HG02885 (cell line): ENCODE data around the gene RALA.

Source experiments
- ATAC-seq: cut with Tn5 transposase; IDR thresholded peaks from one replicate; pipeline ENCODE4 v1.9.1; 2021; ENCODE audit warnings: mild to moderate bottlenecking; ENCODE audit not compliant: unreplicated experiment, poor library complexity

The RALA gene, protein sequence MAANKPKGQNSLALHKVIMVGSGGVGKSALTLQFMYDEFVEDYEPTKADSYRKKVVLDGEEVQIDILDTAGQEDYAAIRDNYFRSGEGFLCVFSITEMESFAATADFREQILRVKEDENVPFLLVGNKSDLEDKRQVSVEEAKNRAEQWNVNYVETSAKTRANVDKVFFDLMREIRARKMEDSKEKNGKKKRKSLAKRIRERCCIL

DNA sequence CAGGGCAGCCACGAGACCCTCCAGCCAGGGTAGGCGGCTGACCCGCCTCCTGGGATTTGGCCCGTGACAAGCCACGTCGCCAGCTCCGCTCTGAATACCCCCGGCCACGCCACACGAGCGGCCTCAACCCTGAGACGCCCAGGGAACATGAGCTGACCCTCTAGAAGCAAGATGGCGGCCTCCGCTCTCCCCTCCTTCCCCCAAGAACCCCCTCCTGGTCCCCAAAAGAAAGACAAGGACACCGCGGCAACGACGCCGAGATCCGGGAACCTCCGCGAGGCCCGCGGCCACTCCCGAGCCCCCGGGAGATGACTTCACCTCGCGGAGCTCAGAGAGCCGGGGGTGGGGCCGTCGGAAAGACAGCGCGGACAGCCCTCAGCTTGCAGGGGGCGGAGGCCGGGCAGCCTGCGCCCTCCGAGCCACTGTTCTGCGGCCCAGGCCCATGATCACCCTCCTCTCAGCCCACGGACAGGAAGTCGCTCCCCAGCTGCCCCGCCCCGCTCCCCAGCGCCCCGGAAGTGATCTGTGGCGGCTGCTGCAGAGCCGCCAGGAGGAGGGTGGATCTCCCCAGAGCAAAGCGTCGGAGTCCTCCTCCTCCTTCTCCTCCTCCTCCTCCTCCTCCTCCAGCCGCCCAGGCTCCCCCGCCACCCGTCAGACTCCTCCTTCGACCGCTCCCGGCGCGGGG is at the start of gene RALA:
RALA (plus strand) TSS at position 526 of the 685 bp plus-strand sequence. CDS start 63,096 bp downstream, outside the sequence.
- ATAC-seq: peak; percentile 95

GRCh38 chr7:39574673-39575349 is 48.6 kb upstream of the RALA start:
- ATAC-seq: no peak

DNA sequence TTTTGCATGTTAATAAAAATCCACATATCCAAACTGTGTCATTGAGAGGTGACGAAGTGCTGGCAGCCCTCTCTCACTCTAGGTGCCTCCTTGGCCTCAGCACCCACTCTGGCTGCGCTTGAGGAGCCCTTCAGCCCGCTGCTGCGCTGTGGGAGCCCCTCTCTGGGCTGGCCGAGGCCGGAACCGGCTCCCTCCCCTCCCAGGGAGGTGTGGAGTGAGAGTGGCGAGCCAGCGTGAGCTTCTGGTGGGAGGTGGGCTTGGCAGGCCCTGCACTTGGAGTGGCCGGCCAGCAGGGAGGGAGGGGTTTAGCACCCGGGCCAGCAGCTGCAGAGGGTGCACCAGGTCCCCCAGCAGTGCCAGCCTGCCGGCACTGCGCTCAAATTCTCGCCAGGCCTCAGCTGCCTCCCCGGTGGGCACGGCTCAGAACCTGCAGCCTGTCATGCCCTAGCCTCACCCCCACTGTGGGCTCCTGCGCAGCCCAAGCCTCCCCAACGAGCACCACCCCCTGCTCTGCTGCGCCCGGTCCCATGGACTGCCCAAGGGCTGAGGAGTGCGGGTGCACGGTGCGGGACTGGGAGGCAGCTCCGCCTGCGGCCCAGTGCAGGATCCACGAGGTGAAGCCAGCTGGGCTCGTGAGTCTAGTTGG is 46.0 kb upstream of the RALA start:
- no peak for ATAC-seq

DNA sequence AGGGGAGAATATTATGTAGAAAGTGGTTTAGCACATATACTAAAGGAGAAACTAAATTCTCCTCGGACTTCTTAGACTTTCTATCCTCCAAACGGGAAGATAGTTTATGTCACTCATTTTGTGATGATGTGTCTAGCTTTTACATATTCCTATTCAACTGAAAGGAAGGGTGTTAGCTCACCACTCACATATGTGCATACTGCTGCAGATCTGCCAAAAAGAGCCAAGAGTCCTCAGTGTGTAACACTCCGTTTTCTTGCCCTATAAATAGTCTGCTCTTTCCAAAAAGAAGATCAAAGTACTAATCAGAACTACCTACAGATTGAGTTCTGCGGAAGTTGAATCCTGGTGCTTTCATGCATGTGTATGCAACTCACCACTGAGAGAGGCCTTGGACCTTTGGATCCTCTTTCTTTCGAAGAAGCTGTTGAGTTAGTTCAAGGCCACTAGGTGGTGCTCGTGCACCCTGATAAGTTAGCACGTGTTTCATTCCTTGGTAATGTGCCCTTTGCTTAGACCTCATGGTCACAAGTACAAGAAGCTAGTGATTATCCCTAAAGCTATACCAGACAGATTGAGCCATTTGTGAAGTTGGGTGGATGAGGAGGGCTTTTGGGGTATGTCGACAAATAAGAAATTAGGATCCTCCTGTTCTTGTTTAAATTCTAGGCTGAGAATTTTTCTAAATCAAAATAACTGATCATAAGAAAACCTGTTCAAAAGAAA is 43.1 kb upstream of the RALA start:
- peak; percentile 95 for ATAC-seq

DNA sequence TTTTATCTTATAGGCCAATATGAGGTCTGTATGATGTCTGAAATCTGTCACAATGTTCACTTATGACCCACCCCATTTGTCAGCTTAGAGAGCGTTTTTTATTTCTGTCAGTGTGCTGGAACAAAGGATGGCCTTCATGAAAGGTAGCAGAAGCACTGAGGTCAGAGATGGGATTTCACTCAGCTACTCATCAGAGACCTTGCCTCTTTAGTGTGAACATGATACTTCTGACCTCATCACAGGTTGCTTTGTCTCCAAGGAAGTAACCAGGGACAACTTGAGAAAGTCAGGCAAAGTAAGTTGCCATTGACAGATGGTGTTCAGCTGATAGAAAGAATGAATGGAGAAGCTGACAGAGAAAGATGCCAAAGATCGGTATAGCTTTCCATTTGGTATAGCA is 40.8 kb upstream of the RALA start:
- ATAC-seq: no peak

GRCh38 chr7:39583539-39583938 is 39.8 kb upstream of the RALA start:
- no peak for ATAC-seq

GRCh38 chr7:39587393-39587792 is 36.0 kb upstream of the RALA start:
- no peak for ATAC-seq

- no peak for ATAC-seq
Observed at GRCh38 chr7:39588416-39588815, 35.0 kb upstream of the RALA start.

GRCh38 chr7:39589323-39590111 is 33.9 kb upstream of the RALA start:
- peak; percentile 98 for ATAC-seq

GRCh38 chr7:39592586-39592985 is 30.8 kb upstream of the RALA start:
- ATAC-seq: peak; percentile 31

DNA sequence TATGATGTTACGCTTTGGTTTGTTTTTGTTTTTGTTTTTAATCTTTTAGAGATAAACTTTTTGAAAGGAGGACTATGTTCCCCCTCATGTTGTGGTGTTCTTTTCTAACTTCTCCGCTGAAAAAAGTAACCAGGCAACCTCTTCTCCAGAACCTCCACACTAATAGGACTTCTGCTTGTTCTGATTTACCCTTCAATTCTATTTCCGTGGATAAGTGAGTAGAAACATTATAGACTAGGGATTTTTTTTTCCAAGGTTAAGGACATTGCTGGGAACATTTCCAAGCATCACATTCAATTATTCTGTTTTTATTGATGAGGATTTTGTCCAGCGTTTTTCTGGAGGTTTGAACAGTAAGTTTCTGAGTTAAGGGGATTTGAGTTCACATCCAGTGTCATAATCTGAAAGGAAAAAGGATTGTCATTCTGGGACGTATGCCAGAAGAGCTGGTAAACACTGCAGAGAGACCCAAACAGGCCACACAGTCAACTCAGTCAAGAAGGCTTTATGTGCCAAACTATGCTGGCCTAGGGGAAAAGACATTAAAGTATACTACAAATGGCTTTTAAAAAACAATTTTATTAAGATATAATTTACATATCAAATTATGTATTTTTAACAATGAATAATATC is 28.3 kb upstream of the RALA start:
- ATAC-seq: no peak

GRCh38 chr7:39602351-39602750 is 21.0 kb upstream of the RALA start:
- no peak for ATAC-seq

DNA sequence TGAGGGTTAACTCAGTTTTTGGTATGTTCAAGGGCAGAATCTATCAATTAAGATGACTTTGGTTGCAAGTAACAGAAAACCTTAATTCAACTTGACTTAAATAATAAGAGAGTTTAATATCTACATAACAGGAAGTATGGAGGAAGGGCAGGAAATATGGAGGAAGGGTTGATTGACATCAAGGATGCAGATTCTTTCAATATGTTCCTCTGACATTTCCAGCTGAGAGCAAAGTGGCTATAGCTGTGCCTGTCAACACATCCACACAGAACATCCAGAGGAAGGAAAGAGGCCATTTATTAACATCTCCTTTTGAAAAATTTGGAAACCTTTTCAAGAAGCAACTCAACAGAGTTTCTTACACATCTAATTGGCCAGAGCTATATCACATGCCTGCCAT is 19.4 kb upstream of the RALA start:
- ATAC-seq: no peak

GRCh38 chr7:39605087-39605486 is 18.3 kb upstream of the RALA start:
- ATAC-seq: no peak

DNA sequence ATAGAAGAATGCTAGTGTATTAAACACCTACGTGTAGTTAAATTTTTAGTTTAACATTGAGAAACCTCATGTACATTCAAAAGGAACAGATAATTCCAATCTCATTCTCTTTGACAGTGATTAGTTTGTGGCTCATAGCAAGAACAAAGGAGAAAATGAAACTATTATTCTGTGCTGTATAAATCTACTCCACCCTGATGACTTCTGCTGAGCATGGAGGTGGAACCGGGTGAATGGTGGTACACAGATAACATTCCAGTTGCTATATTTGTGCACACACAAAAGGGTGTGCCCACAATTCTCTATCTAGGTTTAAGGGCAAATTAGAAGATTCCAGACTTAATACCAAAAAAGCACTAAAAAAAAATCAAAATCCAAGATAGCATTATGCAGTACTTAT is 17.0 kb upstream of the RALA start:
- no peak for ATAC-seq

DNA sequence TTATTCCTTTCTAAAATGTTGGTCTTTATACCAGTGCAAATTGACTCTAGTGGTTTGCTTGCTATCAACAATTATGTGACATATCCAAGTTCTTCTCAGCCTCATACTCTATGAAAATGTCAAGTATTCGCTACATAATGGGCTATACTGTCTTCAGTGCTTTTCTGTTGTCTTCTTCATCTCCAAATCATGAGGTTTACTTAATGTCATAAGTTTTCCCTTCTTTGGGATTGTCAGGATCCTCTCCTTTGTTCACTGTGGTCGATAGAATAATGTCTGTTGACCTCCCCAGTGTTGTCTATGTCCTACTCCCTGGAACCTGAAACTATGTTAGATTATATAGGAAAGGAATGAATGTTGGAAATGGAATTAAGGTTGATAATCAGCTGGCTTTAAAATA is 16.4 kb upstream of the RALA start:
- no peak for ATAC-seq

DNA sequence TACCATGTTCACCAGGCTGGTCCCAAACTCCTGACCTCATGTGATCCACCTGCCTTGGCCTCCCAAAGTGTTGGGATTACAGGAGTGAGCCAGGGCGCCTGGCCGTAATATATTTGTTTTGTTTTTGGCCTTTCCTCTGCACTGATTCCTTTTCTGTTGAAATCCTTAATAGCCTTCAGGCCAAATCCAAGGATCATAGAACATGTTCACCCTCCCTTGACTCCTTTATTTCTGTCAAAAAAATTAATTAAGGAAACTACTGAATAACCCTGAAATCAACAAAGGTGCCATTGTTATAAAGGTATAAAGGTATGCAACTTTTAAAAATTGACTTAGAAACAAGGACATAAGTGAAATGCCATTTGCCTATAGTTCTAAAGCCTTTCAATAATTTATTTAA is 15.5 kb upstream of the RALA start:
- no peak for ATAC-seq

GRCh38 chr7:39608278-39608677 is 15.1 kb upstream of the RALA start:
- ATAC-seq: no peak
